Stomach smooth muscle (tissue), 2 donors: Measurements from ENCODE around the gene CTBS.

Experiments
- H3K27ac ChIP-seq: one replicate; pipeline ENCODE4 v1.7.0; 2013; ENCODE audit warnings: mild to moderate bottlenecking, low read length, inconsistent platforms
- H3K27me3 ChIP-seq, 2 donors: one replicate each; pipeline ENCODE4 v1.7.0; 2013; ENCODE audit warnings: low read length in 2 of 2; ENCODE audit not compliant: insufficient read depth in 2 of 2, control insufficient read depth in 1 of 2
- H3K36me3 ChIP-seq, 2 donors: one replicate each; pipeline ENCODE4 v1.7.0; 2013; ENCODE audit warnings: low read length in 2 of 2; ENCODE audit not compliant: control insufficient read depth in 2 of 2, insufficient read depth in 2 of 2
- H3K4me1 ChIP-seq: one replicate; pipeline ENCODE4 v1.7.0; 2013; ENCODE audit warnings: low read length; ENCODE audit not compliant: control insufficient read depth, insufficient read depth
- H3K4me3 ChIP-seq, 2 donors: one replicate each; pipeline ENCODE4 v1.7.0; 2013; ENCODE audit warnings: low read length in 2 of 2
- H3K9ac ChIP-seq, 2 donors: one replicate each; pipeline ENCODE4 v1.7.0; 2013; ENCODE audit warnings: low read length in 2 of 2, mild to moderate bottlenecking in 1 of 2
- H3K9me3 ChIP-seq, 2 donors: one replicate each; pipeline ENCODE4 v1.7.0; 2013; ENCODE audit warnings: low read length in 2 of 2; ENCODE audit not compliant: control insufficient read depth in 2 of 2
- donor health status: healthy.
- donor health status: Pancreatic carcinoma.

The CTBS gene

GRCh38 chr1:84573967-84574842 lies at the start of gene CTBS:
Gene CTBS, minus strand, starts transcription at chr1:84574440. Its CDS starts 25 bp downstream, at chr1:84574415.
- H3K9ac ChIP-seq: peak within 1 kb of the TSS; percentile 87 to 96
- H3K36me3 ChIP-seq: peaks cover 0 to 7% of the 10 kb centered on the region in 2 donors
- peak within 1 kb of the TSS; percentile 97 for H3K27ac ChIP-seq
- H3K27me3 ChIP-seq: no peaks in the 10 kb centered on the region
- H3K9me3 ChIP-seq: no peaks in the 10 kb centered on the region
- peak within 1 kb of the TSS; percentile 79 to 83 for H3K4me3 ChIP-seq
- peaks cover 4% of the 10 kb centered on the region for H3K4me1 ChIP-seq

- no peak overlapping the region for H3K9ac ChIP-seq
- no peaks in the 10 kb centered on the region for H3K27me3 ChIP-seq
- H3K27ac ChIP-seq: no peak overlapping the region
- H3K4me3 ChIP-seq: no peak overlapping the region
- peaks cover 24% of the 10 kb centered on the region for H3K4me1 ChIP-seq
- no peaks in the 10 kb centered on the region for H3K36me3 ChIP-seq
- H3K9me3 ChIP-seq: no peaks in the 10 kb centered on the region
Measured at GRCh38 chr1:84621553-84621952, 47.3 kb upstream of the CTBS start.

GRCh38 chr1:84620720-84621313 lies 46.6 kb upstream of the CTBS start:
- Histone ChIP-seq H3K27ac (peak overlapping the region; percentile 31), H3K4me3 (peak overlapping the region; percentile 80 to 81), H3K36me3 (no peaks in the 10 kb centered on the region), H3K27me3 (no peaks in the 10 kb centered on the region), H3K9ac (peak overlapping the region; percentile 51 to 64), H3K9me3 (no peaks in the 10 kb centered on the region), H3K4me1 (peaks cover 24% of the 10 kb centered on the region)

GRCh38 chr1:84619383-84620102 lies 45.3 kb upstream of the CTBS start:
- no peaks in the 10 kb centered on the region for H3K9me3 ChIP-seq
- no peaks in the 10 kb centered on the region for H3K36me3 ChIP-seq
- H3K27ac ChIP-seq: peak overlapping the region; percentile 71
- H3K27me3 ChIP-seq: no peaks in the 10 kb centered on the region
- peaks cover 24% of the 10 kb centered on the region for H3K4me1 ChIP-seq
- peak overlapping the region in 1 of 2 donors; percentile 5 for H3K9ac ChIP-seq
- H3K4me3 ChIP-seq: no peak overlapping the region

- Histone ChIP-seq H3K36me3 (no peaks in the 10 kb centered on the region), H3K27ac (peak overlapping the region; percentile 53), H3K9ac (no peak overlapping the region), H3K4me3 (no peak overlapping the region), H3K9me3 (no peaks in the 10 kb centered on the region), H3K27me3 (no peaks in the 10 kb centered on the region), H3K4me1 (peaks cover 24% of the 10 kb centered on the region)
Measured at GRCh38 chr1:84617349-84617748, 43.1 kb upstream of the CTBS start.

GRCh38 chr1:84615790-84616189 lies 41.5 kb upstream of the CTBS start:
- Histone ChIP-seq H3K27ac (no peak overlapping the region), H3K9me3 (no peaks in the 10 kb centered on the region), H3K36me3 (no peaks in the 10 kb centered on the region), H3K27me3 (no peaks in the 10 kb centered on the region), H3K9ac (no peak overlapping the region), H3K4me3 (no peak overlapping the region), H3K4me1 (peaks cover 24% of the 10 kb centered on the region)

- H3K4me1 ChIP-seq: peaks cover 9% of the 10 kb centered on the region
- no peak overlapping the region for H3K27ac ChIP-seq
- H3K9ac ChIP-seq: no peak overlapping the region
- H3K27me3 ChIP-seq: no peaks in the 10 kb centered on the region
- no peaks in the 10 kb centered on the region for H3K36me3 ChIP-seq
- H3K4me3 ChIP-seq: no peak overlapping the region
- H3K9me3 ChIP-seq: no peaks in the 10 kb centered on the region
Measured at GRCh38 chr1:84613887-84614286, 39.6 kb upstream of the CTBS start.

- Histone ChIP-seq H3K4me1 (peaks cover 6% of the 10 kb centered on the region), H3K9ac (no peak overlapping the region), H3K27ac (no peak overlapping the region), H3K4me3 (no peak overlapping the region), H3K9me3 (no peaks in the 10 kb centered on the region), H3K36me3 (no peaks in the 10 kb centered on the region), H3K27me3 (no peaks in the 10 kb centered on the region)
Measured at GRCh38 chr1:84613026-84613425, 38.8 kb upstream of the CTBS start.

GRCh38 chr1:84611796-84612195 lies 37.6 kb upstream of the CTBS start:
- Histone ChIP-seq H3K4me3 (peak overlapping the region in 1 of 2 donors; percentile 16), H3K27ac (peak overlapping the region; percentile 19), H3K27me3 (no peaks in the 10 kb centered on the region), H3K4me1 (no peaks in the 10 kb centered on the region), H3K36me3 (no peaks in the 10 kb centered on the region), H3K9ac (no peak overlapping the region), H3K9me3 (no peaks in the 10 kb centered on the region)

- no peaks in the 10 kb centered on the region for H3K36me3 ChIP-seq
- no peaks in the 10 kb centered on the region for H3K9me3 ChIP-seq
- H3K4me1 ChIP-seq: no peaks in the 10 kb centered on the region
- no peaks in the 10 kb centered on the region for H3K27me3 ChIP-seq
- no peak overlapping the region for H3K4me3 ChIP-seq
- no peak overlapping the region for H3K9ac ChIP-seq
- peak overlapping the region; percentile 19 for H3K27ac ChIP-seq
Measured at GRCh38 chr1:84611091-84611490, 36.9 kb upstream of the CTBS start.
